Measurements from ENCODE around the gene NELL1. TPM values are rescaled to one million over a fixed set of nuclear protein-coding genes. Genes with fewer than 3 reads are reported as not detected.

The NELL1 gene
- total RNA-seq, 1 donor from 2014 or later: not detected

GRCh38 chr11:21353425-21353824 is 684.0 kb downstream of the NELL1 start:
- H3K27me3 Mint-ChIP-seq (ENCODE audit: insufficient read depth, low read depth): no peaks in the 10 kb centered on the region
- Histone ChIP-seq H3K4me2 (no peak overlapping the region), H3F3A (ENCODE audit: low read depth) (no peaks in the 10 kb centered on the region), H3K9ac (no peak overlapping the region), H3K9me3 (ENCODE audit: low read depth) (no peaks in the 10 kb centered on the region), H3K4me3 (no peak overlapping the region), H4K20me1 (ENCODE audit: low read depth) (no peaks in the 10 kb centered on the region), H3K27me3 (no peaks in the 10 kb centered on the region), H3K27ac (no peak overlapping the region), H3K4me1 (no peaks in the 10 kb centered on the region), H3K36me3 (no peaks in the 10 kb centered on the region), H2AFZ (replicated peaks) (no peak overlapping the region), H3K79me2 (ENCODE audit: low read depth) (no peaks in the 10 kb centered on the region)
- DNase-seq (ENCODE audit: low spot score): no peak
- H3K4me1 Mint-ChIP-seq: no peaks in the 10 kb centered on the region
- no peaks in the 10 kb centered on the region for H3K9me3 Mint-ChIP-seq
- no peak overlapping the region for H3K4me3 Mint-ChIP-seq
- TF ChIP-seq, protein P1, sequence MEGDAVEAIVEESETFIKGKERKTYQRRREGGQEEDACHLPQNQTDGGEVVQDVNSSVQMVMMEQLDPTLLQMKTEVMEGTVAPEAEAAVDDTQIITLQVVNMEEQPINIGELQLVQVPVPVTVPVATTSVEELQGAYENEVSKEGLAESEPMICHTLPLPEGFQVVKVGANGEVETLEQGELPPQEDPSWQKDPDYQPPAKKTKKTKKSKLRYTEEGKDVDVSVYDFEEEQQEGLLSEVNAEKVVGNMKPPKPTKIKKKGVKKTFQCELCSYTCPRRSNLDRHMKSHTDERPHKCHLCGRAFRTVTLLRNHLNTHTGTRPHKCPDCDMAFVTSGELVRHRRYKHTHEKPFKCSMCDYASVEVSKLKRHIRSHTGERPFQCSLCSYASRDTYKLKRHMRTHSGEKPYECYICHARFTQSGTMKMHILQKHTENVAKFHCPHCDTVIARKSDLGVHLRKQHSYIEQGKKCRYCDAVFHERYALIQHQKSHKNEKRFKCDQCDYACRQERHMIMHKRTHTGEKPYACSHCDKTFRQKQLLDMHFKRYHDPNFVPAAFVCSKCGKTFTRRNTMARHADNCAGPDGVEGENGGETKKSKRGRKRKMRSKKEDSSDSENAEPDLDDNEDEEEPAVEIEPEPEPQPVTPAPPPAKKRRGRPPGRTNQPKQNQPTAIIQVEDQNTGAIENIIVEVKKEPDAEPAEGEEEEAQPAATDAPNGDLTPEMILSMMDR (IDR thresholded peaks at IDR 0.05): no peak
- TF ChIP-seq EZH2 (IDR thresholded peaks at IDR 0.05) (no peak), EZH2phosphoT487 (IDR thresholded peaks at IDR 0.05) (no peak)
- H3K27ac Mint-ChIP-seq: no peak overlapping the region
- no peaks in the 10 kb centered on the region for H3K36me3 Mint-ChIP-seq

DNA sequence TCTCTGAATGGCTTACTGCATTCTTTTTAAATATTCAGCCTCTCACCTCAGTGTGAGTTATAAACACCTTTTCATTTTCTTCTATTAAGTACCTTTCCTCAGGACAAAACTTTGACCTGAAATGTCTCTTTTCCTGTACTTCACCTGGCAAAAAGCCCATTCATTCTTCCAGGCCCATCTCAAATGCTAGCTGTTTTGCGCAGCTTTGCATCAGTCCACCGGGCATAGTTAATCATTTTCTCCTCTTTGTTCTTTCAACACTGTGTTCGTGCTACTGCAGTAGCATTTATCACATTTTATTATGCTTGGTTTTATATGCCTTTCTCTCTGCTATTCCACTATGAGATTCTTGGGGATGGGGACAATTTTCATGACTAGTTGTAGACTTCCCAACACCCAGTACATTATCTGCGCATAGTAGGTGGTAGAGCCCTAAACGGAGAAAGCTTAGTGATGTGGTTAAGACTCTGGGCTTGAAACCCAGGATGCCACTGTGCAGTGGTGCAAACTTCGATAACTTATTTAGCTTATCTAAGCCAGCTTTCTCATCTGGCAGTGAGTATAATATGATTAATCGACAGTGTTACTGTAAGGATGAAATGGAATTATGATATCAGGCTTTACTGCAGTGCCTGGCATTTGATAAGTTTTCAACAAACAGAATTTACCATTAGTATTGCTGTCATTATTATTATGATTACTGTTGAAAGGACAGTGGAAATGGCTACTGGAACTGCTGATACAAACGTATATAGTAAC is 695.7 kb downstream of the NELL1 start:
- no peak for DNase-seq (ENCODE audit: low spot score)
- H3K27me3 Mint-ChIP-seq (ENCODE audit: insufficient read depth, low read depth): no peaks in the 10 kb centered on the region
- no peaks in the 10 kb centered on the region for H3F3A ChIP-seq (ENCODE audit: low read depth)
- H3K4me2 ChIP-seq: no peak overlapping the region
- no peaks in the 10 kb centered on the region for H4K20me1 ChIP-seq (ENCODE audit: low read depth)
- no peaks in the 10 kb centered on the region for H3K4me1 ChIP-seq
- no peak overlapping the region for H3K4me3 Mint-ChIP-seq
- H2AFZ ChIP-seq (replicated peaks): no peak overlapping the region
- no peaks in the 10 kb centered on the region for H3K27me3 ChIP-seq
- H3K36me3 ChIP-seq: no peaks in the 10 kb centered on the region
- TF ChIP-seq, protein P1 (IDR thresholded peaks at IDR 0.05): no peak
- no peak for TF ChIP-seq EZH2phosphoT487 (IDR thresholded peaks at IDR 0.05)
- TF ChIP-seq EZH2 (IDR thresholded peaks at IDR 0.05): no peak
- H3K79me2 ChIP-seq (ENCODE audit: low read depth): no peaks in the 10 kb centered on the region
- H3K9me3 ChIP-seq (ENCODE audit: low read depth): no peaks in the 10 kb centered on the region
- no peak overlapping the region for H3K9ac ChIP-seq
- no peaks in the 10 kb centered on the region for H3K4me1 Mint-ChIP-seq
- H3K36me3 Mint-ChIP-seq: no peaks in the 10 kb centered on the region
- H3K27ac Mint-ChIP-seq: no peak overlapping the region
- H3K9me3 Mint-ChIP-seq: no peaks in the 10 kb centered on the region
- no peak overlapping the region for H3K27ac ChIP-seq
- H3K4me3 ChIP-seq: no peak overlapping the region

DNA sequence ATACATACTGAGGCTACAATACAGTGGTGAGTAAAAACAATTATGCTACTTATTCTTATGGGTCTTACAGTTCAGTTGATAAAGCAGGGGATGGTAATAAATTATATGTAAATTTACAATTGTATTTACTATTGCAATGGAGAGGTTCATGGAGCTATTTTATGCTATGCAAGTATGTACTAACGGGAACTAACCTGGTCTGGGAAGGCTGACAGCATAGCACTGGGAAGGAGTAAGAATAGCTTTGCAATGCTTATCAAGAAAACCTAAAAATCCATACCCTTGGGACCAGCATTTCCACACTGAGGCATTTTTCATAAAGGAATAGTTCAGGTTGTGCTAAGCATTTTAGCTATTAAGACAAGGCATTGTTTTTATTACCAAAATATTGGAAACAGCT is 700.6 kb downstream of the NELL1 start:
- no peaks in the 10 kb centered on the region for H3K9me3 ChIP-seq (ENCODE audit: low read depth)
- H3K27me3 ChIP-seq: no peaks in the 10 kb centered on the region
- H3K27ac Mint-ChIP-seq: no peak overlapping the region
- no peak overlapping the region for H3K27ac ChIP-seq
- H3K27me3 Mint-ChIP-seq (ENCODE audit: insufficient read depth, low read depth): peaks cover under 1% of the 10 kb centered on the region
- no peak overlapping the region for H3K4me3 ChIP-seq
- no peaks in the 10 kb centered on the region for H4K20me1 ChIP-seq (ENCODE audit: low read depth)
- DNase-seq (ENCODE audit: low spot score): no peak
- H3K4me3 Mint-ChIP-seq: no peak overlapping the region
- no peaks in the 10 kb centered on the region for H3K36me3 ChIP-seq
- no peaks in the 10 kb centered on the region for H3K9me3 Mint-ChIP-seq
- H3K9ac ChIP-seq: no peak overlapping the region
- no peaks in the 10 kb centered on the region for H3K4me1 Mint-ChIP-seq
- H3K4me2 ChIP-seq: no peak overlapping the region
- no peaks in the 10 kb centered on the region for H3K4me1 ChIP-seq
- H3K79me2 ChIP-seq (ENCODE audit: low read depth): no peaks in the 10 kb centered on the region
- H2AFZ ChIP-seq (replicated peaks): no peak overlapping the region
- TF ChIP-seq, protein P1 (IDR thresholded peaks at IDR 0.05): no peak
- no peak for TF ChIP-seq EZH2phosphoT487 (IDR thresholded peaks at IDR 0.05)
- TF ChIP-seq EZH2 (IDR thresholded peaks at IDR 0.05): no peak
- no peaks in the 10 kb centered on the region for H3F3A ChIP-seq (ENCODE audit: low read depth)
- H3K36me3 Mint-ChIP-seq: no peaks in the 10 kb centered on the region

All from neural progenitor cell (in vitro differentiated cells).